ENCODE measurements around the gene ALG14.

ALG14 gene

GRCh38 chr1:95113684-95114083 lies 40.9 kb upstream of the ALG14 start:
- ChIA-PET CTCF (interaction anchor here (0.6 kb wide), 1 partner anchor 29 kb away, joined by 6 read pairs; no protein-coding TSS in a partner anchor), POLR2A (interaction anchor here (0.6 kb wide), 1 partner anchor 25 kb away, joined by 5 read pairs; no protein-coding TSS in a partner anchor)
- no peak overlapping the region for H3K27ac ChIP-seq (ENCODE audit: extremely low read depth, low read depth, low read length)
- peak; percentile 56 for TF ChIP-seq ZNF335 (tag by site-specific recombination; conservative IDR thresholded peaks at IDR 0.05)
- TF ChIP-seq ZNF621 (tag by site-specific recombination; IDR thresholded peaks at IDR 0.05) = no peak
- no peak for TF ChIP-seq ZNF777 (tag by site-specific recombination; IDR thresholded peaks at IDR 0.05; ENCODE audit: borderline replicate concordance)
- no peak for TF ChIP-seq ZNF558 (tag by site-specific recombination; IDR thresholded peaks at IDR 0.05)
- no peak for TF ChIP-seq PRDM4 (tag by site-specific recombination; IDR thresholded peaks at IDR 0.05)
- no peaks in the 10 kb centered on the region for H3K36me3 ChIP-seq (ENCODE audit: control insufficient read depth in 2 of 2, insufficient read depth in 1 of 2, low read length in 2 of 2)
- H3K9me3 ChIP-seq (ENCODE audit: control insufficient read depth, insufficient read depth, low read depth, low read length) = no peaks in the 10 kb centered on the region
- H3K4me3 ChIP-seq (ENCODE audit: low read depth, low read length) = no peak overlapping the region
- H3K4me1 ChIP-seq (ENCODE audit: control insufficient read depth, insufficient read depth, low read length) = no peaks in the 10 kb centered on the region

GRCh38 chr1:95111014-95111413 lies 38.3 kb upstream of the ALG14 start:
- ChIA-PET CTCF (no interaction called here), POLR2A (no interaction called here)
- H3K4me1 ChIP-seq (ENCODE audit: control insufficient read depth, insufficient read depth, low read length) = no peaks in the 10 kb centered on the region
- no peaks in the 10 kb centered on the region for H3K9me3 ChIP-seq (ENCODE audit: control insufficient read depth, insufficient read depth, low read depth, low read length)
- H3K36me3 ChIP-seq (ENCODE audit: control insufficient read depth in 2 of 2, insufficient read depth in 1 of 2, low read length in 2 of 2) = no peaks in the 10 kb centered on the region
- H3K27ac ChIP-seq (ENCODE audit: extremely low read depth, low read depth, low read length) = no peak overlapping the region
- no peak overlapping the region for H3K4me3 ChIP-seq (ENCODE audit: low read depth, low read length)
- TF ChIP-seq ZNF621 (tag by site-specific recombination; IDR thresholded peaks at IDR 0.05) = no peak
- no peak for TF ChIP-seq ZNF324 (tag by site-specific recombination; IDR thresholded peaks at IDR 0.05)
- TF ChIP-seq ZNF292 (tag by site-specific recombination; IDR thresholded peaks at IDR 0.05; ENCODE audit: borderline replicate concordance, low read depth) = no peak
- no peak for TF ChIP-seq ZNF121 (tag by site-specific recombination; IDR thresholded peaks at IDR 0.05)
- TF ChIP-seq ZNF610 (tag by site-specific recombination; IDR thresholded peaks at IDR 0.05; ENCODE audit: borderline replicate concordance) = no peak
- no peak for TF ChIP-seq MEIS1 (CRISPR knock-in tag; IDR thresholded peaks at IDR 0.05; ENCODE audit: borderline replicate concordance)
- TF ChIP-seq ZNF626 (tag by site-specific recombination; IDR thresholded peaks at IDR 0.05) = no peak
- no peak for TF ChIP-seq ZNF398 (tag by site-specific recombination; IDR thresholded peaks at IDR 0.05)
- no peak for TF ChIP-seq ZNF2 (tag by site-specific recombination; IDR thresholded peaks at IDR 0.05)
- TF ChIP-seq ZNF560 (tag by site-specific recombination; IDR thresholded peaks at IDR 0.05; ENCODE audit: borderline replicate concordance) = no peak
- no peak for TF ChIP-seq ZNF24 (tag by site-specific recombination; IDR thresholded peaks at IDR 0.05)
- no peak for TF ChIP-seq ZNF266 (tag by site-specific recombination; IDR thresholded peaks at IDR 0.05; ENCODE audit: low read depth)
- TF ChIP-seq ZSCAN30 (tag by site-specific recombination; IDR thresholded peaks at IDR 0.05) = no peak
- no peak for TF ChIP-seq RBAK (tag by site-specific recombination; IDR thresholded peaks at IDR 0.05)
- no peak for TF ChIP-seq ZNF624 (tag by site-specific recombination; IDR thresholded peaks at IDR 0.05)

GRCh38 chr1:95108792-95109191 lies 36.0 kb upstream of the ALG14 start:
- ChIA-PET CTCF (no interaction called here), POLR2A (no interaction called here)
- TF ChIP-seq SALL2 (tag by site-specific recombination; IDR thresholded peaks at IDR 0.05; ENCODE audit: borderline replicate concordance) = no peak
- TF ChIP-seq GFI1B (tag by site-specific recombination; IDR thresholded peaks at IDR 0.05) = no peak
- TF ChIP-seq ZNF660 (tag by site-specific recombination; IDR thresholded peaks at IDR 0.05) = no peak
- no peak for TF ChIP-seq ZNF155 (tag by site-specific recombination; IDR thresholded peaks at IDR 0.05)
- no peak for TF ChIP-seq ZNF48 (tag by site-specific recombination; IDR thresholded peaks at IDR 0.05)
- TF ChIP-seq ZNF354C (tag by site-specific recombination; IDR thresholded peaks at IDR 0.05; ENCODE audit: borderline replicate concordance, low read depth) = no peak
- TF ChIP-seq GLIS1 (tag by site-specific recombination; IDR thresholded peaks at IDR 0.05) = no peak
- no peak for TF ChIP-seq ZNF514 (tag by site-specific recombination; IDR thresholded peaks at IDR 0.05)
- TF ChIP-seq ZNF280C (tag by site-specific recombination; IDR thresholded peaks at IDR 0.05) = no peak
- no peak for TF ChIP-seq SP3 (tag by site-specific recombination; IDR thresholded peaks at IDR 0.05)

More at GRCh38 chr1:95108792-95109191, 36.0 kb upstream of the ALG14 start:
- H3K4me3 ChIP-seq (ENCODE audit: low read depth, low read length) = no peak overlapping the region
- H3K27ac ChIP-seq (ENCODE audit: extremely low read depth, low read depth, low read length) = no peak overlapping the region
- no peaks in the 10 kb centered on the region for H3K9me3 ChIP-seq (ENCODE audit: control insufficient read depth, insufficient read depth, low read depth, low read length)
- H3K36me3 ChIP-seq (ENCODE audit: control insufficient read depth in 2 of 2, insufficient read depth in 1 of 2, low read length in 2 of 2) = no peaks in the 10 kb centered on the region
- no peaks in the 10 kb centered on the region for H3K4me1 ChIP-seq (ENCODE audit: control insufficient read depth, insufficient read depth, low read length)

Data from HEK293 (cell line).